ENCODE measurements around the gene MAP1LC3B2. TPM values are rescaled to one million over a fixed set of nuclear protein-coding genes. Genes with fewer than 3 reads are reported as not detected.
A peak's percentile ranks its signal among the peaks of the same experiment; 100 is the strongest.

The MAP1LC3B2 gene
- total and polyA plus RNA-seq, 2 donors = 3.0 TPM; not detected in 1

DNA sequence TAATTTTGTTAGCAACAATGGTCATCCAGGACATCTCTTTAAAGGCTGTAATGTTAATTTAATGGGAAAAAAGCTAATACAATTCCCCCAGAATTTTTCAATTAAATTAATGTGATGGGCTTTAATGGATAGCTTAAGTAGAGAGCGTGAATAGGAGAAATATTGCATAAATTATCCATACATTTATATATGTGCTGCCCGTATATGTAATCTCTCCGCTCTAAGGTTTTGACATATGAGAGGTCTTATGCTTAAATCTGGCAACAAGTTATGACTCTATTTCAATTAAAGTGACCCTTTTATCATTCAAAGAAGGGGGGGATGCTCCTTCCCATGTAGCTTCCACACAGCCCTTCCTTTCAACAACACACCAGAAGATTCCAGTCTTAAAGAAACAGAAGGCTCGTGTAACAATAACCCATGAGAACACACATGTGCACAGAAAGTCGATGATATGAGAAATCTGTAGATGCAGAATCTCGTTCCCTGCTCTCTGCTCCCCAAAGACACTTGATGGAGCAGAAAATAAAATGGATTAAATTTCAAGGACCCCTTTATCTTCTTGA, 24.0 kb downstream of the MAP1LC3B2 start:
- Histone ChIP-seq H3K36me3 (ENCODE audit: insufficient read depth) (no peaks in the 10 kb centered on the region), H3K4me3 (ENCODE audit: low read depth, low read length) (no peak overlapping the region), H3K27ac (ENCODE audit: low read depth) (no peak overlapping the region), H3K4me1 (ENCODE audit: insufficient read depth) (no peaks in the 10 kb centered on the region)
- WGBS = 74% methylated on average over 6 of the region's 6 CpGs
- DNase-seq (ENCODE audit: extremely low spot score) = no peak

DNA sequence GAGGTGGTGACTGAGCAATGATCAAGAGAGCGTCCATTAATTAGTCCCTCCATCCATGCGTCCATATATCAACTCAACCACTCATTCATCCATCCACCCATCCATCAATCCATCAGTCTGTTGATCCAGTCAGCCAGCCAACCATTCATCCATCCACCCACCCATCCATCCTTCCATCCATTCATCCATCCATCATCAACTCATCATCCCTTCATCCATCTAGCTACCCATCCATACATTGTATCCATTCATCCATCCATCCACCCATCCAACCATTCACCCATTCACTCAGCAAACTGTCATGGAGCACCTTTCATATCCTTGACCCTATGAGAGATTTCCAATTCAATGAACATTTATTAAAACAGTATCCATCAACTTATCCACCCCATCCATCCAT, 28.1 kb downstream of the MAP1LC3B2 start:
- H3K27ac ChIP-seq (ENCODE audit: low read depth) = no peak overlapping the region
- H3K36me3 ChIP-seq (ENCODE audit: insufficient read depth) = no peaks in the 10 kb centered on the region
- H3K4me3 ChIP-seq (ENCODE audit: low read depth, low read length) = no peak overlapping the region
- DNase-seq (ENCODE audit: extremely low spot score) = no peak
- no peaks in the 10 kb centered on the region for H3K4me1 ChIP-seq (ENCODE audit: insufficient read depth)
- WGBS = 94% methylated on average over 2 of the region's 2 CpGs

- no peak overlapping the region for H3K27ac ChIP-seq (ENCODE audit: low read depth)
- DNase-seq (ENCODE audit: extremely low spot score) = no peak
- 99% methylated on average over 5 of the region's 5 CpGs for WGBS
- no peak overlapping the region for H3K4me3 ChIP-seq (ENCODE audit: low read depth, low read length)
- H3K36me3 ChIP-seq (ENCODE audit: insufficient read depth) = no peaks in the 10 kb centered on the region
- no peaks in the 10 kb centered on the region for H3K4me1 ChIP-seq (ENCODE audit: insufficient read depth)
These were observed 29.3 kb downstream of the MAP1LC3B2 start for GRCh38 chr12:116588390-116589028.

- no peak overlapping the region for H3K27ac ChIP-seq (ENCODE audit: low read depth)
- WGBS = 83% methylated on average over 9 of the region's 9 CpGs
- DNase-seq (ENCODE audit: extremely low spot score) = no peak
- H3K4me1 ChIP-seq (ENCODE audit: insufficient read depth) = no peaks in the 10 kb centered on the region
- no peaks in the 10 kb centered on the region for H3K36me3 ChIP-seq (ENCODE audit: insufficient read depth)
- H3K4me3 ChIP-seq (ENCODE audit: low read depth, low read length) = no peak overlapping the region
These were observed 30.4 kb downstream of the MAP1LC3B2 start for GRCh38 chr12:116589581-116589980.

DNA sequence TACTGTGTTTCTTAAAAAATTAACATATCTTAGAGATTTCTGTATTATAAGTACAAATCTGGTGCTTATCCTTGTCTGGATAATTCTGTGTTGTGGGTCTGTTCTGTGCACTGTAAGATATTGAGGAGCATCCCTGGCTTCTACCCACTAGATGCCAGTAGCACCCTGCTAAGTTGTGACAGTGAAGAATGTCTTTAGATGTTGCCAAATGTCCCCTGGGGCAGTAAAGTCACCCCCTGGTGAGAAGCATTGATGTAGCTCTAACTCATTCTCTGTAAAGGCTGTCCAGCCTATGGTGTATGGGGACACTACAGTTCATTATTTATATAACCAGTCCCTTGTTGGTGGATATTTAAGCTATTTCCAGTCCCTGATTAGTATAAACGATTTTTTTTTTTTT, 31.4 kb downstream of the MAP1LC3B2 start:
- no peak overlapping the region for H3K27ac ChIP-seq (ENCODE audit: low read depth)
- H3K4me1 ChIP-seq (ENCODE audit: insufficient read depth) = peaks cover 1% of the 10 kb centered on the region
- no peak for DNase-seq (ENCODE audit: extremely low spot score)
- 26% methylated on average over 1 of the region's 1 CpG for WGBS
- no peaks in the 10 kb centered on the region for H3K36me3 ChIP-seq (ENCODE audit: insufficient read depth)
- H3K4me3 ChIP-seq (ENCODE audit: low read depth, low read length) = no peak overlapping the region

DNA sequence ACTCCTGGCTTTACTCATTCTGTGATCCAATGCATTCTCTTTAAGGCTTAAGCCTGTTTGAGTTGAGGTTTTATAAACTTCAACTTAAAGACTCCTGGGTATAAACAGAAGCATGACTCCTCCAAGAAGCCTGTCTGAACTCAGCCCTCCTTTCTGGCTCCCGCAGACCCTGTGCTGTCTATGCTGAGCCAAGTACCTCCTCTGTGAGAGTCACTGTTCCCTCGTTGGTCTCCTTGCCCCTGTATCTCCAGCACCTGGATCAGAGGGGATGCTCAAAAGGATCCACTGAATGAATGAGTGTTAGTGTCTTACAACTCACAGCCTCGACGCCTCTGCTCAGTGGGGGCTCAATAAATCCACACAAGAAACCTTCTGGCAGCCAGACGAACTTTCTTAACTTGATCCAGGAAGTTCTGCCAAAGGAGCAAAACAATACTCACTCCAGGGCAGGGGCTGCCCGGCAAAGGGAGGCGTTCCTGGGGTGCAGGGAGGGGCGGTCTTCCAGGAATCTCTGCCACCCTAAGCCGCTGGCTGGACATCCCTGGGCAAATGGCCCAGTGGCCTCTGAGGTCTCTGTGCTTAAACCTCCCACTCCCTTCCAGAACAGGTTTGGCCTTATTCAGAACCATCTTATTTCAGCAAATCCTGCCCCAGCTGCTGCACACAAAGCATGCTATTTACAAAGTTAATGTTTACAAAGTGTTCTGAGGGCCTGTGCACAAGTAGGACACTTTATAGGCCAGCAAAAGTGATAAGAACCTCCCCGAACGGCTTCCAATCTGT, 32.9 kb downstream of the MAP1LC3B2 start:
- H3K4me1 ChIP-seq (ENCODE audit: insufficient read depth) = peaks cover 1% of the 10 kb centered on the region
- WGBS = 17% methylated on average over 11 of the region's 11 CpGs
- H3K27ac ChIP-seq (ENCODE audit: low read depth) = no peak overlapping the region
- DNase-seq (ENCODE audit: extremely low spot score) = no peak
- H3K36me3 ChIP-seq (ENCODE audit: insufficient read depth) = no peaks in the 10 kb centered on the region
- no peak overlapping the region for H3K4me3 ChIP-seq (ENCODE audit: low read depth, low read length)

DNA sequence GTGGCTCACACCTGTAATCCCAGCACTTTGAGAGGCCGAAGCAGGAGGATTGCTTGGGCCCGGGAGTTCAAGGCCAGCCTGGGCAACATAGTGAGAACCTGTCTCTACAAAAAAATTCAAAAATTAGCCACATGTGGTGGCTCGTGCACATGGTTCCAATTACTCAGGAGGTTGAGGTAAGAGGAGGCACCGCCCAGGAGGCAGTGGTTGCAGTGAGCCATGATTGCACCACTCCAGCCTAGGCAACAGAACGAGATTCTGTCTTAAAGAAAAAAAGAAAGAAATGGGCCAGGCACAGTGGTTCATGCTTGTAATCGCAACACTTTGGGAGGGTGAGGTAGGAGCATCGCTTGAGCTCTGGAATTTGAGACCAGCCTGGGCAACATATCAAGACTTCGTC, 33.5 kb downstream of the MAP1LC3B2 start:
- Histone ChIP-seq H3K27ac (ENCODE audit: low read depth) (no peak overlapping the region), H3K4me1 (ENCODE audit: insufficient read depth) (peaks cover 1% of the 10 kb centered on the region), H3K36me3 (ENCODE audit: insufficient read depth) (no peaks in the 10 kb centered on the region), H3K4me3 (ENCODE audit: low read depth, low read length) (no peak overlapping the region)
- DNase-seq (ENCODE audit: extremely low spot score) = no peak
- WGBS = 85% methylated on average over 8 of the region's 8 CpGs

GRCh38 chr12:116594325-116595038, 35.3 kb downstream of the MAP1LC3B2 start:
- Histone ChIP-seq H3K27ac (ENCODE audit: low read depth) (no peak overlapping the region), H3K4me1 (ENCODE audit: insufficient read depth) (peaks cover 1% of the 10 kb centered on the region), H3K36me3 (ENCODE audit: insufficient read depth) (no peaks in the 10 kb centered on the region), H3K4me3 (ENCODE audit: low read depth, low read length) (no peak overlapping the region)
- no peak for DNase-seq (ENCODE audit: extremely low spot score)
- WGBS = 85% methylated on average over 12 of the region's 12 CpGs

GRCh38 chr12:116595186-116595585, 36.0 kb downstream of the MAP1LC3B2 start:
- WGBS = 3% methylated on average over 1 of the region's 1 CpG
- Histone ChIP-seq H3K27ac (ENCODE audit: low read depth) (no peak overlapping the region), H3K4me1 (ENCODE audit: insufficient read depth) (peaks cover 1% of the 10 kb centered on the region)

DNA sequence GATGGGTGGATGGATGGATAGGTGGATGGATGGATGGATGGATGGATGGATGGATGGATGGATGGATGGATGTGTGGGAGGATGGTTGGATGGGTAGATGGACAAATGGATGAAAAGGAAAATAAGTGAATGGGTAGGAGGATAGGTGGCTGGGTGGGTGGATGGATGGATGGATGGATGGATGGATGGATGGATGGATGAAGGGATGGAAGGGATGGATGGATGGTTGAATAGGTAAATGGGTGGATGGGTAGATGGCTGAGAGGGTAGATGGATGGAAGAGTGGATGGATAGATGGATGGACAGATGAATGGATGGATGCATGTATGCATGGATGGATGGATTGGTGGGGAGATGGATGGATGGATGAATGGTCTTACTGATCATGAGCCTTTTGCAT, 36.5 kb downstream of the MAP1LC3B2 start:
- no peak overlapping the region for H3K27ac ChIP-seq (ENCODE audit: low read depth)
- peaks cover 1% of the 10 kb centered on the region for H3K4me1 ChIP-seq (ENCODE audit: insufficient read depth)
- no peak for DNase-seq (ENCODE audit: extremely low spot score)
- no peaks in the 10 kb centered on the region for H3K36me3 ChIP-seq (ENCODE audit: insufficient read depth)
- H3K4me3 ChIP-seq (ENCODE audit: low read depth, low read length) = no peak overlapping the region

More at GRCh38 chr12:116595186-116595585, 36.0 kb downstream of the MAP1LC3B2 start:
- no peak overlapping the region for H3K4me3 ChIP-seq (ENCODE audit: low read depth, low read length)
- no peaks in the 10 kb centered on the region for H3K36me3 ChIP-seq (ENCODE audit: insufficient read depth)
- no peak for DNase-seq (ENCODE audit: extremely low spot score)

DNA sequence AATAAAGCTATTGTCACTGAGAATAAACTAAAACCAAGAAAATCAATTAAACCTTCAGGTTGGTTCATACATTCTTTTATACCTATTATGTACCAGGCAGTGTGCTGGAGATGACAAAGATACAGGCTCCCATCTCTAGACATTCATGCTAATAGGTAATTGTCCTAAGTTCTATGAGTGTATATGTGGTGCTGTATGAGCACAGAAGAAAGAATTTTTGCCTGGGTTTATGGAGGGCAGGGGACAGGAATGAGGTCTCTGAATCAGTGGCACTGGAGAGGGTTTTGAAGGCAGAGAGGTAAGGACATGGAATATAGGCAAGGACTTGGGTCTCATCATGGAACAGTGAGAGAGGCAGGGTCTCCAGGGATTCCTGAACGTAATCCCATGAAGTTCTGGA, 38.7 kb downstream of the MAP1LC3B2 start:
- Histone ChIP-seq H3K27ac (ENCODE audit: low read depth) (no peak overlapping the region), H3K4me3 (ENCODE audit: low read depth, low read length) (no peak overlapping the region), H3K4me1 (ENCODE audit: insufficient read depth) (peaks cover 1% of the 10 kb centered on the region), H3K36me3 (ENCODE audit: insufficient read depth) (no peaks in the 10 kb centered on the region)
- 62% methylated on average over 1 of the region's 1 CpG for WGBS
- no peak for DNase-seq (ENCODE audit: extremely low spot score)

GRCh38 chr12:116598311-116599284, 39.4 kb downstream of the MAP1LC3B2 start:
- Histone ChIP-seq H3K4me1 (ENCODE audit: insufficient read depth) (peaks cover 1% of the 10 kb centered on the region), H3K4me3 (ENCODE audit: low read depth, low read length) (no peak overlapping the region), H3K36me3 (ENCODE audit: insufficient read depth) (no peaks in the 10 kb centered on the region), H3K27ac (ENCODE audit: low read depth) (peak overlapping the region; percentile 80)
- 71% methylated on average over 22 of the region's 22 CpGs for WGBS
- no peak for DNase-seq (ENCODE audit: extremely low spot score)

Measured in urinary bladder (tissue), 4 donors.